Measurements from ENCODE around the gene SH3RF3.
A peak's percentile ranks its signal among the peaks of the same experiment; 100 is the strongest.

The SH3RF3 gene

GRCh38 chr2:109139865-109140396 lies 10.9 kb downstream of the SH3RF3 start:
- peaks cover 0 to 9% of the 10 kb centered on the region in 2 experiments for H3K27me3 ChIP-seq (ENCODE audit: control insufficient read depth in 1 of 2, insufficient read depth in 1 of 2, low read length in 2 of 2)
- no peak overlapping the region for H3K4ac ChIP-seq (ENCODE audit: low read depth in 1 of 2, low read length in 2 of 2)
- H2AFZ ChIP-seq (ENCODE audit: low read depth, low read length): no peak overlapping the region
- no peak overlapping the region for H3K9ac ChIP-seq (ENCODE audit: low read length)
- no peak overlapping the region for H3K23ac ChIP-seq (ENCODE audit: low read length in 2 of 2)
- no peaks in the 10 kb centered on the region for H3K9me3 ChIP-seq (ENCODE audit: control insufficient read depth, low read length)
- H2BK15ac ChIP-seq (ENCODE audit: low read depth, poor library complexity, severe bottlenecking): no peak overlapping the region
- H3K27ac ChIP-seq (ENCODE audit: low read length, poor library complexity, severe bottlenecking): no peak overlapping the region
- no peaks in the 10 kb centered on the region for H3K36me3 ChIP-seq (ENCODE audit: control insufficient read depth in 1 of 2, insufficient read depth in 2 of 2, low read depth in 1 of 2, low read length in 2 of 2)
- 90% methylated on average over 10 of the region's 10 CpGs for WGBS
- H3K79me1 ChIP-seq (replicated peaks; ENCODE audit: low read length, poor library complexity, severe bottlenecking): peaks cover 43% of the 10 kb centered on the region
- H2BK5ac ChIP-seq (ENCODE audit: low read depth, low read length, poor library complexity, severe bottlenecking): no peak overlapping the region
- H3K4me2 ChIP-seq (ENCODE audit: low read length, poor library complexity, severe bottlenecking): no peak overlapping the region
- no peak overlapping the region for H4K91ac ChIP-seq (ENCODE audit: low read length)
- peak; percentile 31 for DNase-seq
- H4K8ac ChIP-seq (ENCODE audit: low read length): no peak overlapping the region
- H3K4me3 ChIP-seq (ENCODE audit: insufficient read depth in 1 of 2, low read depth in 1 of 2, low read length in 2 of 2): no peak overlapping the region
- peaks cover 6% of the 10 kb centered on the region for H3K4me1 ChIP-seq (ENCODE audit: control insufficient read depth, insufficient read depth, low read depth, low read length)
- H2BK120ac ChIP-seq (ENCODE audit: low read depth, low read length): no peak overlapping the region
- no peak overlapping the region for H3K14ac ChIP-seq (ENCODE audit: low read length in 2 of 2)
- no peak overlapping the region for H2BK12ac ChIP-seq (ENCODE audit: low read length in 2 of 2)
- no peak overlapping the region for H3K18ac ChIP-seq (ENCODE audit: low read depth in 1 of 2, low read length in 2 of 2)
- no peak overlapping the region for H2AK5ac ChIP-seq (ENCODE audit: low read length, severe bottlenecking)

GRCh38 chr2:109141006-109141600 lies 12.1 kb downstream of the SH3RF3 start:
- H3K9me3 ChIP-seq (ENCODE audit: control insufficient read depth, low read length): no peaks in the 10 kb centered on the region
- whole genome bisulfite sequencing: 84% methylated on average over 12 of the region's 12 CpGs
- no peak overlapping the region for H3K4me3 ChIP-seq (ENCODE audit: insufficient read depth in 1 of 2, low read depth in 1 of 2, low read length in 2 of 2)
- no peak overlapping the region for H3K23ac ChIP-seq (ENCODE audit: low read length in 2 of 2)
- H2BK12ac ChIP-seq (ENCODE audit: low read length in 2 of 2): no peak overlapping the region
- H3K27ac ChIP-seq (ENCODE audit: low read length, poor library complexity, severe bottlenecking): no peak overlapping the region
- no peak overlapping the region for H4K8ac ChIP-seq (ENCODE audit: low read length)
- no peak for DNase-seq
- H4K91ac ChIP-seq (ENCODE audit: low read length): no peak overlapping the region
- peaks cover 3% of the 10 kb centered on the region for H3K4me1 ChIP-seq (ENCODE audit: control insufficient read depth, insufficient read depth, low read depth, low read length)
- H2AFZ ChIP-seq (ENCODE audit: low read depth, low read length): no peak overlapping the region
- no peak overlapping the region for H3K4me2 ChIP-seq (ENCODE audit: low read length, poor library complexity, severe bottlenecking)
- no peak overlapping the region for H3K14ac ChIP-seq (ENCODE audit: low read length in 2 of 2)
- H2BK15ac ChIP-seq (ENCODE audit: low read depth, poor library complexity, severe bottlenecking): no peak overlapping the region
- H2BK5ac ChIP-seq (ENCODE audit: low read depth, low read length, poor library complexity, severe bottlenecking): no peak overlapping the region
- no peak overlapping the region for H2AK5ac ChIP-seq (ENCODE audit: low read length, severe bottlenecking)
- peaks cover 50% of the 10 kb centered on the region for H3K79me1 ChIP-seq (replicated peaks; ENCODE audit: low read length, poor library complexity, severe bottlenecking)
- H3K18ac ChIP-seq (ENCODE audit: low read depth in 1 of 2, low read length in 2 of 2): no peak overlapping the region
- peaks cover 0 to 9% of the 10 kb centered on the region in 2 experiments for H3K27me3 ChIP-seq (ENCODE audit: control insufficient read depth in 1 of 2, insufficient read depth in 1 of 2, low read length in 2 of 2)
- H3K4ac ChIP-seq (ENCODE audit: low read depth in 1 of 2, low read length in 2 of 2): no peak overlapping the region
- no peak overlapping the region for H2BK120ac ChIP-seq (ENCODE audit: low read depth, low read length)
- no peaks in the 10 kb centered on the region for H3K36me3 ChIP-seq (ENCODE audit: control insufficient read depth in 1 of 2, insufficient read depth in 2 of 2, low read depth in 1 of 2, low read length in 2 of 2)
- no peak overlapping the region for H3K9ac ChIP-seq (ENCODE audit: low read length)

DNA sequence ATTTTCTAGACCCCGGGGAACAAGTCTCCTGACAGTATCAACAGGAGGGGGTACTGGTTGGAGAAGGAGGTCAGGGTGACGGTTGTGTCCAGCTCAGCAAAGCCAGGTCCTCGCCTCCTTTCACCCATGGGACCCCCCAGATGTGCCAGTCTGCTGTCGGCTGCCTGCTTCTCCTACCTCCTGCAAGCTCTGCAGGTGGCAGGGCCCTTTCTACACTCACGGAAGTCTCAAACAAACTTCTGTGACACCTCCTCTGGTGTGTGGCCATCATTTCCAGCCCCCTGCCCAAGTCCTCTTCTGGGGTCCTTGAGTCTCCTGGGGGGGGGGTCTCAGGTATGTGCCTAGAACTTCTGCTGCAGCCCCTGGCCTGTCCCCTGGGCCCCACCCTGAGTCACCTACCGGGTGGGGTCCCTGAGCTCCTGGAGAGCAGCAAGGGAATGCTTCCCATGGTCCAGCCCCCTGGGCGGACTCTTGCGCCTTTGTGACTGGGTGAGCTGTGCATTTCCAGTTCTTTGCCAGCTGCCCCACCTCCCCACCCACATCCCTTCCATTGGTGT lies 12.8 kb downstream of the SH3RF3 start:
- no peak for DNase-seq
- H3K4me2 ChIP-seq (ENCODE audit: low read length, poor library complexity, severe bottlenecking): no peak overlapping the region
- H2BK120ac ChIP-seq (ENCODE audit: low read depth, low read length): no peak overlapping the region
- H2BK5ac ChIP-seq (ENCODE audit: low read depth, low read length, poor library complexity, severe bottlenecking): no peak overlapping the region
- no peak overlapping the region for H3K4me3 ChIP-seq (ENCODE audit: insufficient read depth in 1 of 2, low read depth in 1 of 2, low read length in 2 of 2)
- no peak overlapping the region for H4K91ac ChIP-seq (ENCODE audit: low read length)
- no peak overlapping the region for H3K23ac ChIP-seq (ENCODE audit: low read length in 2 of 2)
- H2AFZ ChIP-seq (ENCODE audit: low read depth, low read length): no peak overlapping the region
- H4K8ac ChIP-seq (ENCODE audit: low read length): no peak overlapping the region
- H2BK12ac ChIP-seq (ENCODE audit: low read length in 2 of 2): no peak overlapping the region
- H2AK5ac ChIP-seq (ENCODE audit: low read length, severe bottlenecking): no peak overlapping the region
- peaks cover 4% of the 10 kb centered on the region for H3K4me1 ChIP-seq (ENCODE audit: control insufficient read depth, insufficient read depth, low read depth, low read length)
- no peak overlapping the region for H3K9ac ChIP-seq (ENCODE audit: low read length)
- H3K4ac ChIP-seq (ENCODE audit: low read depth in 1 of 2, low read length in 2 of 2): no peak overlapping the region
- no peak overlapping the region for H3K14ac ChIP-seq (ENCODE audit: low read length in 2 of 2)
- H3K9me3 ChIP-seq (ENCODE audit: control insufficient read depth, low read length): no peaks in the 10 kb centered on the region
- H3K36me3 ChIP-seq (ENCODE audit: control insufficient read depth in 1 of 2, insufficient read depth in 2 of 2, low read depth in 1 of 2, low read length in 2 of 2): no peaks in the 10 kb centered on the region
- H3K18ac ChIP-seq (ENCODE audit: low read depth in 1 of 2, low read length in 2 of 2): no peak overlapping the region
- H3K27ac ChIP-seq (ENCODE audit: low read length, poor library complexity, severe bottlenecking): no peak overlapping the region
- 77% methylated on average over 5 of the region's 8 CpGs for WGBS
- H3K27me3 ChIP-seq (ENCODE audit: control insufficient read depth in 1 of 2, insufficient read depth in 1 of 2, low read length in 2 of 2): peaks cover 0 to 9% of the 10 kb centered on the region in 2 experiments
- no peak overlapping the region for H2BK15ac ChIP-seq (ENCODE audit: low read depth, poor library complexity, severe bottlenecking)
- peaks cover 52% of the 10 kb centered on the region for H3K79me1 ChIP-seq (replicated peaks; ENCODE audit: low read length, poor library complexity, severe bottlenecking)

- Histone ChIP-seq H3K14ac (ENCODE audit: low read length in 2 of 2) (no peak overlapping the region), H3K4ac (ENCODE audit: low read depth in 1 of 2, low read length in 2 of 2) (no peak overlapping the region), H3K9me3 (ENCODE audit: control insufficient read depth, low read length) (no peaks in the 10 kb centered on the region), H3K4me2 (ENCODE audit: low read length, poor library complexity, severe bottlenecking) (no peak overlapping the region), H2BK15ac (ENCODE audit: low read depth, poor library complexity, severe bottlenecking) (no peak overlapping the region), H3K23ac (ENCODE audit: low read length in 2 of 2) (peak overlapping the region in 1 of 2 experiments; percentile 23), H3K27ac (ENCODE audit: low read length, poor library complexity, severe bottlenecking) (no peak overlapping the region), H3K18ac (ENCODE audit: low read depth in 1 of 2, low read length in 2 of 2) (no peak overlapping the region), H3K9ac (ENCODE audit: low read length) (no peak overlapping the region), H4K91ac (ENCODE audit: low read length) (no peak overlapping the region), H2BK12ac (ENCODE audit: low read length in 2 of 2) (no peak overlapping the region), H2AK5ac (ENCODE audit: low read length, severe bottlenecking) (no peak overlapping the region), H3K36me3 (ENCODE audit: control insufficient read depth in 1 of 2, insufficient read depth in 2 of 2, low read depth in 1 of 2, low read length in 2 of 2) (no peaks in the 10 kb centered on the region), H2BK5ac (ENCODE audit: low read depth, low read length, poor library complexity, severe bottlenecking) (no peak overlapping the region), H3K4me1 (ENCODE audit: control insufficient read depth, insufficient read depth, low read depth, low read length) (peaks cover 4% of the 10 kb centered on the region), H3K79me1 (replicated peaks; ENCODE audit: low read length, poor library complexity, severe bottlenecking) (peaks cover 52% of the 10 kb centered on the region), H4K8ac (ENCODE audit: low read length) (no peak overlapping the region), H2AFZ (ENCODE audit: low read depth, low read length) (no peak overlapping the region), H3K4me3 (ENCODE audit: insufficient read depth in 1 of 2, low read depth in 1 of 2, low read length in 2 of 2) (no peak overlapping the region), H3K27me3 (ENCODE audit: control insufficient read depth in 1 of 2, insufficient read depth in 1 of 2, low read length in 2 of 2) (peaks cover 0 to 6% of the 10 kb centered on the region in 2 experiments), H2BK120ac (ENCODE audit: low read depth, low read length) (no peak overlapping the region)
- 91% methylated on average over 16 of the region's 16 CpGs for WGBS
- no peak for DNase-seq
Measured at GRCh38 chr2:109142416-109143210, 13.6 kb downstream of the SH3RF3 start.

All from mesenchymal stem cell (in vitro differentiated cells and primary cell).